NCI-H460 (cell line): ENCODE data around the gene SLC25A21. TPM values are rescaled to one million over a fixed set of nuclear protein-coding genes. Genes with fewer than 3 reads are reported as not detected.
A peak's percentile ranks its signal among the peaks of the same experiment; 100 is the strongest.

Experiments used
- DNase-seq: peaks from one replicate; pipeline ENCODE4 v3.0.0-alpha.2; 2016; ENCODE audit warnings: low read depth; ENCODE audit errors: extremely low read depth
- total RNA-seq: library from RNA; depleted of rRNA; stranded (reverse); fragments of >200 nt; shearing (Covaris generic); gene quantifications from 2 replicates; pipeline ENCODE4 v1.2.3, GENCODE V29; 2014

Gene SLC25A21
- total RNA-seq, 1 experiment from 2014 or later: 1.7 TPM

GRCh38 chr14:36797634-36798033, 374.8 kb downstream of the SLC25A21 start:
- no peak for DNase-seq

- DNase-seq: no peak
Observed at GRCh38 chr14:36791402-36791801, 381.0 kb downstream of the SLC25A21 start.

- DNase-seq: no peak
Observed at GRCh38 chr14:36785511-36785910, 386.9 kb downstream of the SLC25A21 start.

GRCh38 chr14:36784541-36784940, 387.9 kb downstream of the SLC25A21 start:
- no peak for DNase-seq

GRCh38 chr14:36781897-36782296, 390.5 kb downstream of the SLC25A21 start:
- DNase-seq: no peak

- DNase-seq: peak; percentile 21
Observed at GRCh38 chr14:36773558-36773957, 398.8 kb downstream of the SLC25A21 start.

GRCh38 chr14:36773136-36773540, 399.3 kb downstream of the SLC25A21 start:
- DNase-seq: peak; percentile 70

GRCh38 chr14:36771028-36771640, 401.3 kb downstream of the SLC25A21 start:
- DNase-seq: no peak

- DNase-seq: no peak
Observed at GRCh38 chr14:36768638-36769337, 403.6 kb downstream of the SLC25A21 start.

- no peak for DNase-seq
Observed at GRCh38 chr14:36767603-36768281, 404.7 kb downstream of the SLC25A21 start.

- no peak for DNase-seq
Observed at GRCh38 chr14:36766974-36767373, 405.4 kb downstream of the SLC25A21 start.

- DNase-seq: no peak
Observed at GRCh38 chr14:36757734-36758601, 414.4 kb downstream of the SLC25A21 start.

GRCh38 chr14:36756226-36756625, 416.2 kb downstream of the SLC25A21 start:
- DNase-seq: no peak

- DNase-seq: no peak
Observed at GRCh38 chr14:36755756-36756155, 416.6 kb downstream of the SLC25A21 start.

GRCh38 chr14:36751920-36752319, 420.5 kb downstream of the SLC25A21 start:
- no peak for DNase-seq

GRCh38 chr14:36751106-36751505, 421.3 kb downstream of the SLC25A21 start:
- no peak for DNase-seq

GRCh38 chr14:36750244-36750643, 422.2 kb downstream of the SLC25A21 start:
- no peak for DNase-seq

GRCh38 chr14:36748610-36749213, 423.7 kb downstream of the SLC25A21 start:
- DNase-seq: no peak

GRCh38 chr14:36747411-36748184, 424.8 kb downstream of the SLC25A21 start:
- DNase-seq: peak; percentile 89

GRCh38 chr14:36746872-36747271, 425.5 kb downstream of the SLC25A21 start:
- no peak for DNase-seq
